Measurements from ENCODE around the gene THAP6. TPM values are rescaled to one million over a fixed set of nuclear protein-coding genes. Genes with fewer than 3 reads are reported as not detected.

The THAP6 gene
- total and polyA plus RNA-seq, 4 donors, result 4.2 to 11.5 (median 7.5) TPM

DNA sequence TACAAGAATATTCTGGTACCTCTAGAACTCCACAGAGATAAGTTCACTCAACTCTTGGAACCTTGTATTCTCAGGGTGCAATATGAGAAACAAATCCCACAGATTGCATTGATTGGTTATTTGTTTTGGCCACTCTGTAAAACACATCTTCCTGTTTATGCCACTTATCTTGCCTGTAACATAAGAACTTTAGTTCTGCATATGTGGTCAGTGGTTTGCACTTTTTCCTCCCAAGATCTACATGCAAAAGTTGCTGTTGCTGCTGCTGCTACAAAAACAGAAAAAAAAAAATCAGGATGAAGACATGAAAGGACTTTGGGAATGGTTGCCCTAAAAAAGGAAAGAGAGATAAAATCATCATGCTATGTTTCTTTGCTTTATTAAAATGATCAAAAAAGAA is 51.2 kb downstream of the THAP6 start:
- Histone ChIP-seq H3K4me1 (ENCODE audit: control insufficient read depth in 4 of 4, insufficient read depth in 4 of 4, low read length in 3 of 4) (no peaks in the 10 kb centered on the region), H3K27me3 (ENCODE audit: control insufficient read depth in 4 of 4, insufficient read depth in 4 of 4, low read length in 3 of 4) (no peaks in the 10 kb centered on the region), H3K4me3 (ENCODE audit: low read depth in 1 of 3, low read length in 3 of 3) (no peak overlapping the region), H3K36me3 (ENCODE audit: control insufficient read depth in 4 of 4, insufficient read depth in 3 of 4, low read depth in 1 of 4, low read length in 3 of 4) (no peaks in the 10 kb centered on the region), H3K9ac (ENCODE audit: low read depth in 1 of 2, low read length in 2 of 2) (no peak overlapping the region), H3K9me3 (ENCODE audit: control insufficient read depth in 4 of 4, low read length in 3 of 4) (no peaks in the 10 kb centered on the region), H3K27ac (ENCODE audit: low read depth in 1 of 2, low read length in 2 of 2) (no peak overlapping the region)
- TF ChIP-seq HNF4A (conservative IDR thresholded peaks at IDR 0.05) (no peak), GABPA (IDR thresholded peaks at IDR 0.05 in 1 of 2, conservative IDR thresholded peaks at IDR 0.05 in 1 of 2) (no peak), NR2F2 (IDR thresholded peaks at IDR 0.05) (no peak), FOXA2 (IDR thresholded peaks at IDR 0.05) (no peak), EGR1 (IDR thresholded peaks at IDR 0.05; ENCODE audit: low read depth in 2 of 2) (no peak), HNF4G (IDR thresholded peaks at IDR 0.05) (no peak), RAD21 (IDR thresholded peaks at IDR 0.05) (no peak), MAX (IDR thresholded peaks at IDR 0.05) (no peak), RXRA (IDR thresholded peaks at IDR 0.05) (no peak), TAF1 (conservative IDR thresholded peaks at IDR 0.05) (no peak), SP1 (IDR thresholded peaks at IDR 0.05) (no peak), ATF3 (IDR thresholded peaks at IDR 0.05) (no peak), YY1 (IDR thresholded peaks at IDR 0.05) (no peak), FOXA1 (IDR thresholded peaks at IDR 0.05) (no peak), JUND (IDR thresholded peaks at IDR 0.05) (no peak)
- TF ChIP-seq, protein P1, sequence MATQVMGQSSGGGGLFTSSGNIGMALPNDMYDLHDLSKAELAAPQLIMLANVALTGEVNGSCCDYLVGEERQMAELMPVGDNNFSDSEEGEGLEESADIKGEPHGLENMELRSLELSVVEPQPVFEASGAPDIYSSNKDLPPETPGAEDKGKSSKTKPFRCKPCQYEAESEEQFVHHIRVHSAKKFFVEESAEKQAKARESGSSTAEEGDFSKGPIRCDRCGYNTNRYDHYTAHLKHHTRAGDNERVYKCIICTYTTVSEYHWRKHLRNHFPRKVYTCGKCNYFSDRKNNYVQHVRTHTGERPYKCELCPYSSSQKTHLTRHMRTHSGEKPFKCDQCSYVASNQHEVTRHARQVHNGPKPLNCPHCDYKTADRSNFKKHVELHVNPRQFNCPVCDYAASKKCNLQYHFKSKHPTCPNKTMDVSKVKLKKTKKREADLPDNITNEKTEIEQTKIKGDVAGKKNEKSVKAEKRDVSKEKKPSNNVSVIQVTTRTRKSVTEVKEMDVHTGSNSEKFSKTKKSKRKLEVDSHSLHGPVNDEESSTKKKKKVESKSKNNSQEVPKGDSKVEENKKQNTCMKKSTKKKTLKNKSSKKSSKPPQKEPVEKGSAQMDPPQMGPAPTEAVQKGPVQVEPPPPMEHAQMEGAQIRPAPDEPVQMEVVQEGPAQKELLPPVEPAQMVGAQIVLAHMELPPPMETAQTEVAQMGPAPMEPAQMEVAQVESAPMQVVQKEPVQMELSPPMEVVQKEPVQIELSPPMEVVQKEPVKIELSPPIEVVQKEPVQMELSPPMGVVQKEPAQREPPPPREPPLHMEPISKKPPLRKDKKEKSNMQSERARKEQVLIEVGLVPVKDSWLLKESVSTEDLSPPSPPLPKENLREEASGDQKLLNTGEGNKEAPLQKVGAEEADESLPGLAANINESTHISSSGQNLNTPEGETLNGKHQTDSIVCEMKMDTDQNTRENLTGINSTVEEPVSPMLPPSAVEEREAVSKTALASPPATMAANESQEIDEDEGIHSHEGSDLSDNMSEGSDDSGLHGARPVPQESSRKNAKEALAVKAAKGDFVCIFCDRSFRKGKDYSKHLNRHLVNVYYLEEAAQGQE (IDR thresholded peaks at IDR 0.05), result no peak
- TF ChIP-seq, protein P2, sequence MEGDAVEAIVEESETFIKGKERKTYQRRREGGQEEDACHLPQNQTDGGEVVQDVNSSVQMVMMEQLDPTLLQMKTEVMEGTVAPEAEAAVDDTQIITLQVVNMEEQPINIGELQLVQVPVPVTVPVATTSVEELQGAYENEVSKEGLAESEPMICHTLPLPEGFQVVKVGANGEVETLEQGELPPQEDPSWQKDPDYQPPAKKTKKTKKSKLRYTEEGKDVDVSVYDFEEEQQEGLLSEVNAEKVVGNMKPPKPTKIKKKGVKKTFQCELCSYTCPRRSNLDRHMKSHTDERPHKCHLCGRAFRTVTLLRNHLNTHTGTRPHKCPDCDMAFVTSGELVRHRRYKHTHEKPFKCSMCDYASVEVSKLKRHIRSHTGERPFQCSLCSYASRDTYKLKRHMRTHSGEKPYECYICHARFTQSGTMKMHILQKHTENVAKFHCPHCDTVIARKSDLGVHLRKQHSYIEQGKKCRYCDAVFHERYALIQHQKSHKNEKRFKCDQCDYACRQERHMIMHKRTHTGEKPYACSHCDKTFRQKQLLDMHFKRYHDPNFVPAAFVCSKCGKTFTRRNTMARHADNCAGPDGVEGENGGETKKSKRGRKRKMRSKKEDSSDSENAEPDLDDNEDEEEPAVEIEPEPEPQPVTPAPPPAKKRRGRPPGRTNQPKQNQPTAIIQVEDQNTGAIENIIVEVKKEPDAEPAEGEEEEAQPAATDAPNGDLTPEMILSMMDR (IDR thresholded peaks at IDR 0.05; ENCODE audit: low read depth, low read length, missing input control), result no peak
- no peak for DNase-seq (ENCODE audit: low spot score)

GRCh38 chr4:75566911-75567310 is 52.6 kb downstream of the THAP6 start:
- Histone ChIP-seq H3K27ac (ENCODE audit: low read depth in 1 of 2, low read length in 2 of 2) (no peak overlapping the region), H3K36me3 (ENCODE audit: control insufficient read depth in 4 of 4, insufficient read depth in 3 of 4, low read depth in 1 of 4, low read length in 3 of 4) (no peaks in the 10 kb centered on the region), H3K4me1 (ENCODE audit: control insufficient read depth in 4 of 4, insufficient read depth in 4 of 4, low read length in 3 of 4) (no peaks in the 10 kb centered on the region), H3K27me3 (ENCODE audit: control insufficient read depth in 4 of 4, insufficient read depth in 4 of 4, low read length in 3 of 4) (no peaks in the 10 kb centered on the region), H3K9ac (ENCODE audit: low read depth in 1 of 2, low read length in 2 of 2) (no peak overlapping the region), H3K9me3 (ENCODE audit: control insufficient read depth in 4 of 4, low read length in 3 of 4) (no peaks in the 10 kb centered on the region), H3K4me3 (ENCODE audit: low read depth in 1 of 3, low read length in 3 of 3) (no peak overlapping the region)
- no peak for DNase-seq (ENCODE audit: low spot score)
- 37% methylated on average over 1 of the region's 1 CpG for WGBS
- TF ChIP-seq, protein P1 (IDR thresholded peaks at IDR 0.05), result no peak
- no peak for TF ChIP-seq ATF3 (IDR thresholded peaks at IDR 0.05)
- no peak for TF ChIP-seq NR2F2 (IDR thresholded peaks at IDR 0.05)
- TF ChIP-seq MAX (IDR thresholded peaks at IDR 0.05), result no peak
- no peak for TF ChIP-seq ZBTB33 (IDR thresholded peaks at IDR 0.05)
- no peak for TF ChIP-seq HNF4G (IDR thresholded peaks at IDR 0.05)
- TF ChIP-seq FOXA2 (IDR thresholded peaks at IDR 0.05), result no peak
- no peak for TF ChIP-seq GABPA (IDR thresholded peaks at IDR 0.05 in 1 of 2, conservative IDR thresholded peaks at IDR 0.05 in 1 of 2)
- TF ChIP-seq HNF4A (conservative IDR thresholded peaks at IDR 0.05), result no peak
- TF ChIP-seq TAF1 (conservative IDR thresholded peaks at IDR 0.05), result no peak
